Measurements from ENCODE around the gene CPNE4. TPM values are rescaled to one million over a fixed set of nuclear protein-coding genes. Genes with fewer than 3 reads are reported as not detected.

The CPNE4 gene
- total RNA-seq, 1 donor from 2014 or later: 2.7 TPM

DNA sequence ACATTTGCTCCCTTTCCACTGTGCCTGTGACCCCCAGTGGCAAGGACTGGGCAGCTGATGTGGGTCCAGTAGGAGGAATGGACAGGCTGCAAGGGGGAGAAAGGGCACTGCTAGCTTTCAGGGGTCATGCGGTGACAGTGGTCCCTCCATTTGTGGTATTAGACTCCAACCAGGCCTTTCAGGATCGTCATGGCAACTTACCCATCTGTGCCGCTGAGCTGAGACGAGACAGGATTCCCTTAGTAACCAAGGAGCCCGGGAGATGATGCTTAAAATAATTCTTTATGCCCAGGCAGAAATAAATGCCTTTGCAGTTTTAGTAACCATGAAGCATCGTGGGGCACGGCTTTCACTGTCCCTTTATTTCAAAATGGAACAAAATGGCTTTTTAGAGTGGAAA is 516.1 kb downstream of the CPNE4 start:
- H3K4me3 Mint-ChIP-seq (ENCODE audit: unreplicated experiment): no peak overlapping the region
- H3K9me3 Mint-ChIP-seq (ENCODE audit: unreplicated experiment): peaks cover 2% of the 10 kb centered on the region
- peaks cover 2% of the 10 kb centered on the region for H3K27me3 Mint-ChIP-seq (ENCODE audit: unreplicated experiment)
- no peak overlapping the region for H3K27ac Mint-ChIP-seq (ENCODE audit: unreplicated experiment)
- H3K36me3 Mint-ChIP-seq (ENCODE audit: unreplicated experiment): peaks cover 3% of the 10 kb centered on the region
- TF ChIP-seq, protein P1, sequence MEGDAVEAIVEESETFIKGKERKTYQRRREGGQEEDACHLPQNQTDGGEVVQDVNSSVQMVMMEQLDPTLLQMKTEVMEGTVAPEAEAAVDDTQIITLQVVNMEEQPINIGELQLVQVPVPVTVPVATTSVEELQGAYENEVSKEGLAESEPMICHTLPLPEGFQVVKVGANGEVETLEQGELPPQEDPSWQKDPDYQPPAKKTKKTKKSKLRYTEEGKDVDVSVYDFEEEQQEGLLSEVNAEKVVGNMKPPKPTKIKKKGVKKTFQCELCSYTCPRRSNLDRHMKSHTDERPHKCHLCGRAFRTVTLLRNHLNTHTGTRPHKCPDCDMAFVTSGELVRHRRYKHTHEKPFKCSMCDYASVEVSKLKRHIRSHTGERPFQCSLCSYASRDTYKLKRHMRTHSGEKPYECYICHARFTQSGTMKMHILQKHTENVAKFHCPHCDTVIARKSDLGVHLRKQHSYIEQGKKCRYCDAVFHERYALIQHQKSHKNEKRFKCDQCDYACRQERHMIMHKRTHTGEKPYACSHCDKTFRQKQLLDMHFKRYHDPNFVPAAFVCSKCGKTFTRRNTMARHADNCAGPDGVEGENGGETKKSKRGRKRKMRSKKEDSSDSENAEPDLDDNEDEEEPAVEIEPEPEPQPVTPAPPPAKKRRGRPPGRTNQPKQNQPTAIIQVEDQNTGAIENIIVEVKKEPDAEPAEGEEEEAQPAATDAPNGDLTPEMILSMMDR (IDR thresholded peaks at IDR 0.05; ENCODE audit: partially characterized antibody, unreplicated experiment): no peak
- peaks cover 5% of the 10 kb centered on the region for H3K4me1 Mint-ChIP-seq (ENCODE audit: low read depth, unreplicated experiment)
- DNase-seq: no peak

DNA sequence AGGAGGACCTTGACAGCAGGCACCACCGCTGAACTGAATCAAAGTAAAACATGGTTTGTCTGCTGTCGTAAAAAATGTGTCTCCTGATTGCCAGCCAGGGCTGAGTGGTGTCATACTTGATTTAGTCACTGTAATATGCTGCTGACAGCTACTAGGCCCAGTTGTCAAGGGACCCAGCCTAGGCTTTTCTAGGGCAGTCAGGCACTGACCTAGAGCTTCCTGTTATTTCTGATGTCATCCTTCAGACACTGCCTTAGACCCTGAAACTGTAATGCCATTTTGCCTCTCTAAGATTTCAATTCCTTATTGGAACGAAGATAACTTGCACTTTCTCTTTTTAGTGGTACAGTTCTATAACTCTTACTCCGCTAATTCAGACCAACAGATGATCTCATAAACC is 529.4 kb downstream of the CPNE4 start:
- Mint-ChIP-seq H3K4me3 (ENCODE audit: unreplicated experiment) (no peak overlapping the region), H3K36me3 (ENCODE audit: unreplicated experiment) (no peaks in the 10 kb centered on the region), H3K4me1 (ENCODE audit: low read depth, unreplicated experiment) (peaks cover 7% of the 10 kb centered on the region), H3K27ac (ENCODE audit: unreplicated experiment) (no peak overlapping the region), H3K9me3 (ENCODE audit: unreplicated experiment) (no peaks in the 10 kb centered on the region), H3K27me3 (ENCODE audit: unreplicated experiment) (no peaks in the 10 kb centered on the region)
- TF ChIP-seq, protein P1 (IDR thresholded peaks at IDR 0.05; ENCODE audit: partially characterized antibody, unreplicated experiment): no peak
- no peak for DNase-seq

DNA sequence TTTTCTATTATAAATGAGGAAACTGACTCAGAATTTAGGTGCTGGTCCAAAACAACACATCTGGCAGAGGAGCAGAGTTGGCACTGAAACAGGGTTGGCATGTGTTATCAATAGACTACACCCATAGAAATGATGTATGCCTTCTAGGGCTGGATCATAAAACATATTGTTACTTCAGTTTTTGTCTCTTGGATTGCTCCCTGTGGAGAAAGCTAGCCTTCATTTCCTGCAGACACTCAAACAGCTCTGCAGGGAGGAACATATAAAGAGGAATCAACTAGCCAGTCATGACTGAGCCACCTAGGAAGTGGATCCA is 531.5 kb downstream of the CPNE4 start:
- Mint-ChIP-seq H3K9me3 (ENCODE audit: unreplicated experiment) (no peaks in the 10 kb centered on the region), H3K4me3 (ENCODE audit: unreplicated experiment) (peak overlapping the region; percentile 95), H3K27me3 (ENCODE audit: unreplicated experiment) (no peaks in the 10 kb centered on the region), H3K27ac (ENCODE audit: unreplicated experiment) (no peak overlapping the region), H3K36me3 (ENCODE audit: unreplicated experiment) (no peaks in the 10 kb centered on the region), H3K4me1 (ENCODE audit: low read depth, unreplicated experiment) (peaks cover 7% of the 10 kb centered on the region)
- DNase-seq: no peak
- TF ChIP-seq, protein P1 (IDR thresholded peaks at IDR 0.05; ENCODE audit: partially characterized antibody, unreplicated experiment): no peak

DNA sequence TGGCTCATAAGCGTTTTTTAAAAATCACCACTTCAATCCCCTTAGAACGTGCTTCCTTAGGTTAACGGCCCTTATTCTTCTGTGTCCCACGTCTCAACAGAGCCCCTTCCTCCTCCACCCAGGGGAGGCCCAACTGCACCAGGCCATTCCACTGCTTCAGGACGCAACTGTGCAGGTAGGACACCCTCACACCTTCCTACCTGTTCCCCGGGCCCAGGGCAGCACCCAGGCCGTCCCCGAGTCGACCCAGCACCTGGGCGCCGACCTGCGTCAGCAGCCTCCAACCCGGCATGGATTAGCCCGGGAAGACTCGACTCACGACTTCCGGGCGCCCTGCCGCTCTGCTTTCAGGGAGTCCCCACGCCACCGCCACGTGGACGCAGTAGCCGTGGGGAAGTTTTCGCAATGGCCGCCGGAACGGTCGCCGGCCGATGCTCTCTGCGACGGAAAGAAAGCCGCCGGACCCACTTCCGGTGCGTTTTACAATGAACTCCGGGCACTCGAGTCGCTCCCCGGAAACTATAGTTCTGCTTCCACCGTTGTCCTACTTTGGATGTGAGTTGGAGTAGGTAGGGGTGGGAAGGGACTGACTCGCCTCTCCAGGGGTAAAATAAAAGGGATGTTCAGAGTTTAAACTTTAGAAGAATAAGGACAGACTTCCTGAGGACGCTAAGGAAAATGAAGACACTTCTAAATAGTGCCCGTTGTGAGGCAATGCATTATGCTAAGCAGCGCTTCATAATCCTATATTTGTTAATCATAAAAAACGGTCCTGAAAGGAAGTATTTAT is 532.1 kb downstream of the CPNE4 start, which contains the start of gene MRPL3:
Gene MRPL3, minus strand, starts transcription at position 442 of the 790 bp plus-strand sequence. Its CDS starts 150 bp downstream, at position 292.
- H3K4me3 Mint-ChIP-seq (ENCODE audit: unreplicated experiment): peak within 1 kb of the TSS; percentile 95
- H3K4me1 Mint-ChIP-seq (ENCODE audit: low read depth, unreplicated experiment): peaks cover 7% of the 10 kb centered on the region
- H3K27ac Mint-ChIP-seq (ENCODE audit: unreplicated experiment): peak within 1 kb of the TSS; percentile 90
- H3K36me3 Mint-ChIP-seq (ENCODE audit: unreplicated experiment): no peaks in the 10 kb centered on the region
- TF ChIP-seq, protein P1 (IDR thresholded peaks at IDR 0.05; ENCODE audit: partially characterized antibody, unreplicated experiment): no peak
- peak; percentile 89 for DNase-seq
- no peaks in the 10 kb centered on the region for H3K9me3 Mint-ChIP-seq (ENCODE audit: unreplicated experiment)
- no peaks in the 10 kb centered on the region for H3K27me3 Mint-ChIP-seq (ENCODE audit: unreplicated experiment)

DNA sequence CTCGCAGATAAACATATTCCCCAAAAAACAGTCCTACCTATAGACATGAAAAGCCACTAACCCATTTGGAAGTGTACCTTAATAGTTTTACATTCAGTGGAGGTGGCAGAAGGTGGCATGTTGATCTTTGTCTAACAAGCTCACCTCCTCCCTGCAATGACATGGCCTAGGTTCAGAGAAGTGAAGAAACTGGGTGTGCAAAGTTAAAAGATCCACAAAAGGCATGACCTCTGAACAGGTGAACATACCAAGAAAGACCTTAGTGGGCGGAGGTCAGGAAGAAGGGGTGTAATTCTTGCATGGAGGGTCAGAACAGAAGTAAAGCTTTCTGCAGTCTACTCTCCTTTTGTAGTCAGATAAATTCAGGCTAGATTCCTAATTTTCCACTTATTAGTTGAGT is 532.9 kb downstream of the CPNE4 start:
- peak overlapping the region; percentile 95 for H3K4me3 Mint-ChIP-seq (ENCODE audit: unreplicated experiment)
- DNase-seq: no peak
- TF ChIP-seq, protein P1 (IDR thresholded peaks at IDR 0.05; ENCODE audit: partially characterized antibody, unreplicated experiment): no peak
- peak overlapping the region; percentile 90 for H3K27ac Mint-ChIP-seq (ENCODE audit: unreplicated experiment)
- peaks cover 7% of the 10 kb centered on the region for H3K4me1 Mint-ChIP-seq (ENCODE audit: low read depth, unreplicated experiment)
- H3K27me3 Mint-ChIP-seq (ENCODE audit: unreplicated experiment): no peaks in the 10 kb centered on the region
- no peaks in the 10 kb centered on the region for H3K36me3 Mint-ChIP-seq (ENCODE audit: unreplicated experiment)
- no peaks in the 10 kb centered on the region for H3K9me3 Mint-ChIP-seq (ENCODE audit: unreplicated experiment)

Measured in glutamatergic neuron (in vitro differentiated cells).